HL-60/S4 (cell line): Measurements from ENCODE around the gene CPED1.
"Not testable (repeated sequence)": the region's sequence is repeated elsewhere in the genome, so short reads cannot be mapped to it uniquely, and the experiment has no call there.

Experiments used
- in situ Hi-C: fragments of 300-500 bp; cut with MboI; formaldehyde crosslinking; loops from 2 replicates; pipeline ENCODE4 v1.14.3; 2022; ENCODE audit warnings: low sequenced_read_pairs

Gene CPED1

DNA sequence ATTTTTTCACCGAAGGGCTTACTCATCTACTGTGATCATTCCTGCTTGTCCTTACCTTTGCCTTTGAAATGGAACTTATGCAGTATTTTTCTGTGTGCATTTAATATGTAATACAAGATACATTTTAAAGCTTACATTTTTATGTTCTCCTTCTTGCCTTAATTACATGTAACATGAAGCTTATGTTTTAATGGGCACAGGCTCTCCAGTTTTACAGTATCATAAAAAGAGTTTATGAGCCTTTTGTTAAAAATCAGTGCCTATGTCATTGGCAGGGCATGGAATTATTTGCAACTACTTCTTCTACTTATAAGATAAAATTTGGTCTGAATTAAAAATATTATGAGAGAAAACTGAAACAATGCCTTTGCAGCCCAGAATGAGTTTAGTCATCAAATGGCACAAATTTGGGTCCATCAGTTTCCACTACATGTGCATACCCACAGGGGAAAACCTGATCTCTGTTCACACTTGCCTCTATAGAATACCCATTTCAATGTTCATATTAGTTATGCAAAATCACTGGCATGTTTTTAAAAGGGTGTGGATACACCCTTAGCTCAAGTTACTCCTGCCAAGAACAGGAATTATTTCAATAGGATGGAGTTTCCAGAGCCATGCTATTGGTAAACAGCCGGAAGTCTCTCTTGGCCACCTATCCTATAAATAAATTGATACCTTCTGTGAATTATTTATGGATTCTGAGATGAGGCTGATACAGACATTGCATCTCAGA is 312.3 kb downstream of the CPED1 start:
- in situ Hi-C loops: no loop called here

DNA sequence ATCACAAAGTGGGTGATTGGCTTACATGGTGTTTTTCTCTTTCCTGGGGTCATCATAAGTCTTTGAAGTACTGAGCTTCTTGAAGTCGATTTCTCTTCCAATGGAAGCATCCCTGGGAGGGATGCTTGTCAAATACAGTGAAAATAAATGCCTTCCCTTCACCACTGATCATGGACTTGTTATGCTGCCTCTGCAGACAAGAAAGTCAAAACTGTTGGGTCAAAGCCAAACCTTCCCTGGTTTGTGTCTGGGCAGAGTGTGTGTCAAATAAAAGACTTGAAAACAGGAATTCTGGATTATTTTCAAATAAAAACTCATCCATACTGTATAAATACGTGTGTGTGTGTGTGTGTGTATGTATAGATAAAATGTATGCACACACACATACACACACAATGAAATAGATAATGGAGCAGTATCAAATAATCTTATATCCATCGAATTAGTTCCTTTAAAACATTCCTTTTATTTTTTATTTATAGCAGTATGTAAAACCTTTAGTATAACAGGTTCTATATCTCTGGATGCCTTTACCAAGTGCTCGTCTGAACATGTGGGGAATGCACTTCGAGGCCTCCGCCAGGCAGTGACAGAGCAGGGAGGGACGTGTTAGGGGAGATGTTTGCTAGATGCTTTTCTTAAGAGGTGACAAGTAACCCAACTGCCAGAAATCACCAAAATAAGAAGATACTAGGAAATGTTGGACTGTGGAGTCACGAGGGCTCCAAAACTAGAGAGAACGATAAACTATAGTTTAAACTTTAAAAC is 313.1 kb downstream of the CPED1 start:
- in situ Hi-C loops: no loop called here

DNA sequence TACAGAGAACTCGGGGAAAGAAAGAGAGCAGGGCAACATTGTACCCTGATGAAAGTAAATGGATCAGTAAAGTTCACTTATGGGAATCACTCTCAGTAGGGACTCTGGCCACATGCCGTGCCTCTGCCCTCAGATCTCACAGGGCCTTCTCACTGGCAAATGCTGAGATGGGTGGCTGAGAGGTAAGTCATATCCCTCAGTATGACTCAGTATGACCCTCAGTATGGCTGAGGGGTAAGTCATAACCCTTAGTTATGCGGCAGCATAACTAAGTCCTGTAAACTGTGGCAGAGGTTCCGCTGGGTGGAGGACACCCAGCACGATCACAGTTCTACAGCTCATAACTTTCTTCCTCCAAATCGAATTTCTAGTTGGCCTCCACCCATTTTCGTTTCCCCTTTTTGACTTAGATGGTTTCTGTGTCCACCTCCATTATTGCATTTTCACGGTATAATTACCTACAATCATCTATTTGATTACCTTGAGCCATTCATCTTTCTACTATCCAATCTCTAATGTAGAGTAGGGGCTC is 313.8 kb downstream of the CPED1 start:
- in situ Hi-C loops: no loop called here

DNA sequence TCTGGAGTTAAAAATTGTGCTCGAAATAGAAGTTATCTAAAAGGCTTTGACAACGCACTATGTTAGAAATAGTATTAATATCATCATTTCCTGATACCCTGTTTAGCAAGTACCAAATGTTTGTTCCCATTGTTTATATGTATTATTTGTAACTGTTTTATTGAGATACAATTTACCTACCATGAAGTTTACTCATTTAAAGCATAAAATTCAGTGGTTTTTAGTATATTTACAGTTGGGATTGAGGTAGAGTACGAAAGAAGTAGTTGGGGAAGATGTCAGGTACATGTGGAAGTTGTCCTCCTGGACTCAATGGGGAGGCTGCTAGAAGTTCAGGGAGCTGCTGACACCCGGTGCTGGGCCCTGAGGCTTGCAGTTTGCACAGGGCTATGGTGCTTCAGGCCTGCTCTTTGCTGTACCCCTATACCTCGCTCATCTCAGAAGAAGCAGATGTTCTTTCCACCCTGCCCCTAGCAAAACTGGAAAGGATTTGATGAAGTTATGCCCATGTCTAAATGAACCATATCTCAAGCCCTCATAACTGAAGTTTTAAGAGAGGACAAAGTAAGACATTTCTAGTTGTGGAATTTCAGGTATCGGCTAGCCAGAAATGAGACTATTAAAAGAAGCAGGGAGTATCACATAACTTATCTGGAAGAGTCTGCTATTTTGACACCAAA is 315.1 kb downstream of the CPED1 start:
- in situ Hi-C loops: no loop called here

DNA sequence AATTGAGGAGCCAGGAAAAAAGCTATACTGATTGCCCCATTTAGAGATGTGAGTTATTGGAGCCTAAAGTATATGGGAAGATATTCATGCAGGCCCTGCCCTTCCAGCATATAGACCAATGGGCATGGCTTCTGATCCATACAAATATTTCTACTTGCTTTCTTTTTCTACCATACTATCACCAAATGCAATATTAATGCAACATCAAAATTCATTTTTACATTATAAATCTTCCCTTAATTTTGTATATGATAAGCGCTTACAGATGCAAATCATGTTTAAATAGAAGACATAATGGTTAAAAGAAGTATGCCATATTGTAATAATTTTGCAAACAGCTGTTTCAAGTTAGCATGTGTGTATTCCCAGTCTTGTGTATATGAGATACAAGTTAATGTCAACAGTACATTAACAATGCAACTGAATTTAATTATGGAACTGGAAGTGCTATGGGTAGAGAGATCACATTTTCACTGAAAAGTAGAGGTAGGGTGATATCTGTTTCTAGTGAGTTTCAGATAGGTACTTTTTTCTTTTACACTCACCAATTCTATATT is 315.7 kb downstream of the CPED1 start:
- in situ Hi-C loops: no loop called here

DNA sequence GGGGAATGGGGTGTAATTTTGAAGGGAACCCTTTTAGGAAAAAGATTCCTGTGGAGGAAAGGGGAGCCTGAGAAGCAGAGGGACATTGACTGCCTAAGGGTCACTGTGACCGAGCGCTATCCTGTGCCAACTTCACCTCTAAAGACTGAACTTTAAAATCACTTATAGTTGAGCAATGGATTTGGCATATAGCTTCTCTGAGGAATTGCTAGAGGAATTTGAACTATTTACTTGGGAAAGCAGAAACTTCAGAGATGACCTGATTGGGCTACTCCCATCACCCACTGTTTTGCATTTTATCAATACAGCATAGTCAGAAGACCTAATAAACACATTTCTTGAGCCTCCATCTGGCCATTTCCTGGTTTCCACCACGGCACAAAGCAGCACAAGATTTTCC is 316.6 kb downstream of the CPED1 start:
- in situ Hi-C loops: no loop called here

DNA sequence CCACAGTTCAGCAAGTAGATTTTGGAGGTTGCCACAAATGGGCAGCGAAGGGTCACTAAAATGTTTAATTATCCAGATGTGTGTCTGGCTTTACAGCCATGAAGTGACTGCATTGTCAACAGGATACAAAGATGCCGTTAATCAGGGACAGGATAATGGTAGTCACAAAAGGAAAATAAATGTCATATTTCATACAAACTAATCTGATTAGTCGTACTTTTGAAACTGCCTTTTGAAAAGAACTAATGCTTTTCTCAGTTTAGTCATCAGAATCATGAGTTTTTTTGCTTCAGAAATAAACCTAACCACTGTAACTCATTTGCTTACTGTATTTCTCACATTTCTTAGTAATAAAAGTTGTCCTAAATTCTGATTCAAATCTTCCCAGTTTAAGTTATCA is 318.1 kb downstream of the CPED1 start:
- in situ Hi-C loops: no loop called here

DNA sequence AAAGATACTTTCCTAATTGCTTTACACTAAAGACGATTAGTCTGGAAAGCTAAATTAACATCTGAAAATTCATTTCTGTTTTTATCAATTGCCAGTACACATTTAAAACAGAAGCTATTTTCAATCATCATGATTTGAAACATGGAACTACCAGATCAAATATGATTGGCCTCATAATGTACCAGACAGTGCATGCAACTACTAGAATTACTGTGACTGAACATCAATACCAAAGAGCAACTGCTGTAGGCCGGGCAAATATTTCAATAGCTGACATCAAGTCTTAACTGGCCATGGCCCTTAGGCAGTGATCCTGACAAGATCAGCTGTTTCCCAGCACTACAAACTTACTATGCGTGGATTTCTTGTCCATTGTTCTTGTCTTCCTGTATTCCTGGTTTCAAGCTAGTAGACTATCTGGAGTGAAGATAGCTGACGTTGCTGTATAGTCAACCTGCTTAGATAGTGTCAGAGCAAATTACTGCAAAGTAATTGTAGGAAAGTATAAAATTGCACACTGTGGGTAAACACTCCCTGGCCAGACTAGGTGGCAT is 318.6 kb downstream of the CPED1 start:
- in situ Hi-C loops: no loop called here

DNA sequence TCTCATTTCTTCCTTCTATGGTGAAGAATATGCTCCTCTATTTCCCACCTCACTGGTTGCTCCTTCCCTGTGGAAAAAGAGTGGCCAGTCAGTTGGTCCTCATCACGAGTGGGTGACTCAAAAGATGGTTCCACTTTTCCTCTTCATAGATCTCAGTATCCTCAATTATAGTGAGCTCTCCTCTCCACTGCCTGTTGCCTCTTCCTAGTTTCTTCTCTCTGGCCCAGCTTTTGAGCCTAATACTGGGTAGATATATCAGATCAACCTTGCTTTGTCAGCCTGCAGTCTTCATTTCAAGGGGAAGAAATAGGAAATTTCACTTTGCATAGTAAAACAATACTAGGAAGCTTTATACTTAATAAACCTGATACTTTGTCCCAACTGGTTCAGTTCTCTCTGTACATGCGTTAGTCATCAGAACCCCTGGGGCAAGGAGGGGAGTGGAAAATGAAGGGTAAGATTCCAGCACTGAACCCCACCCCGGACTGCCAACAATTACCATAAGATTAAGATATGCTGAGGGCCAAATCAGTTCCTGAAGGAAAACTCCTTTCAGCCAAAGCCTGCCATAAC is 324.8 kb downstream of the CPED1 start:
- in situ Hi-C loops: no loop called here

DNA sequence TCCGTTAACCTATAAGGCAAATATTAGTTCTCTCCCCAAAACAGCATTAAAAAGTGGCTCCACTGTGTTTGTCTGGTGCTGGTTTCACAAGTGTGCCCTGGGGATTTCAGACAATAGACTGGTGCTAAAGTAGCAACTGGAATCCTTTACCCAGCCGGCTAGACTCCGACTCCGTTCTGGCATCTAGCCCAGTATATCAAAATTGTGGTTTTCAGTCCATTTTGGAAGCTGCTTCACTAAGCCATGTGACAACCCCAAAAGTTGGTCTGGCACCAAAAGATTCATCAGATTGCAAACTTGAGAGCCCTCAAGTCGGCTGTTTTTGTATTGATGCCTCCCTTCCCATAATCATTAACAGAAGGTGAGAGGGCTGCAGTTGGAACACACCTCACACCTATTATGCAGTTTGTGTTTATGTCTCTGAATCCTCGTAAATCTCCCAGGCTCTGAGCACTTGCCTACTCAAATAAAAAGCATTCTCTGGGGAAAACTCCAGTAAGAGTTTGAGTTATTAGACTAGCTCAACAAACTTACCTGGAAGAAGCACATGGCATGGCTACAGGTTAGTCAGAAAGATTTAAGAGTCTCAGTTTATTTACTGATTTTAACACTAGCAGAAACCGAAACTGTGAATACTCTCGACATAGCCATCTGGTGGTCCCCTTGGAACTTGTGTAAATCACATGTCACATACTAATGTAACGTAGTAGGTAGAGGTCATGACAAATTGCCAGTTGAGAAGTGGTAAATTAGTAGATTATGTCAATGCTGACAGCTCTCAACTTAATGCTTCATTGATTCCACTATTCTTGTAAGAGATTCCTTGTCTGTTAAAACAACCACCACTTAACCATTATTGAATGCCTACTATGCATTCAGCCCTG is 325.5 kb downstream of the CPED1 start:
- in situ Hi-C loops: no loop called here

DNA sequence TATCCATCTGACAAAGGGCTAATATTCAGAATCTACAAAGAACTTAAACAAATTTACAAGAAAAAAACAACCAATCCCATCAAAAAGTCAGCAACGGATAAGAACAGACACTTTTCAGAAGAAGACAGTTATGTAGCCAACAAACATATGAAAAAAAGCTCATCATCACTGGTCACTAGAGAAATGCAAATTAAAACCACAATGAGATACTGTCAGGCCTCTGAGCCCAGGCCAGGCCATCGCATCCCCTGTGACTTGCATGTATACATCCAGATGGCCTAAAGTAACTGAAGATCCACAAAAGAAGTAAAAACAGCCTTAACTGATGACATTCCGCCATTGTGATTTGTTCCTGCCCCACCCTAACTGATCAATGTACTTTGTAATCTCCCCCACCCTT is 326.7 kb downstream of the CPED1 start:
- in situ Hi-C loops: not testable (repeated sequence)

DNA sequence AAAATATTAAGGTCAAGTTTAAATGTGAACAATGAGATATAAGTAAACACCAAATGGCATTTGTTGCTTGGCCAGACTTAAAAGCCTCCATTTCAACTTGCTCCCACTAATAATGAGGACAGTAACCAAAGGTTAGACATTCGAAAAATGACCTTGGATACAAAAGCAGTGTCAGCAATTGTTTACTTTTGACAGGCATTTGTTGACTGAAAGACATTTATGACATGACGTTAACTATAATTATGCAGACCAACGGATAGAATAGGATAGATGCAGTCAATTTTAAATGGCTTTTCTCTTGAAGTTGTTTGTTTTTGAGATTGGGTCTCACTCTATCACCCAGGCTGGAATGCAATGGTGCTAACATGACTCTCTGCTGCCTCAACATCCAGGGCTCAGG is 333.9 kb downstream of the CPED1 start:
- in situ Hi-C loops: no loop called here

DNA sequence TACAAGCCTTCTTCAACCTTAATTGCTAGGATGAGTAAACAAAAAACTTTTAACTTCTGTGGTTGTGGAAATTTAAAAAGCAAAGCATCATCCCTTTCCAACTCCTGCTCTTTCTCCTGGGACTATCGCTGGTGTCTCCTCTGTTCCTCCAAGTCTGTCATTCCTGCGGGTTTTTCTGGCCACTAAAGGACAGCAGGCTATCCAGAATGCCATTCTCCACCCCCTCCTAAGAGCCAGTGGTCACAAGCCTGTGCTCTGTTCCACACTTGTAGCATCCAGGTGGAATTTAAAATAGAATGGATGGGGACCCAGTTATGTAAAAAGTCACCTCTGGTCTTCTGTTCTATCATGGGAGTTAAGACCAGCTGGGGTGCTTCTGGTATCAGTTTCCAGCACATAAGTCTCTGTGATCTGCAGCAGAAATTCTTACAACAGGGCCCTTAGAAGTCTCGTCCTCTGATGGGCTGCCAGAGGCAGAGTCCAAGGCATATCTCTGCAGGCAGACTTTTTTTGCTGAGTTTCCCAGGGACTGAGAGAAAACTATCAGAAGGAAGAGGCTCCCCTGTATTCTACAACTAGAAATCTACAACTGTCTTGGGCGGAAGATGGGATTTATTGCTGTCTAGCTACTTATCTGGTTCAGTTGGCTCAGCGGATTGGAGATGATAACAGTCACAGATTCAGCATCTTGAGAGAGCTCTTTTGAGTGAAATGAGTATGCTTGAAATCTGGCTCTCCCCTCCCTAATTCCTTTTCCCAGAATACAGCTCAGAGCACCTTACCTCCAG is 335.2 kb downstream of the CPED1 start:
- in situ Hi-C loops: no loop called here

DNA sequence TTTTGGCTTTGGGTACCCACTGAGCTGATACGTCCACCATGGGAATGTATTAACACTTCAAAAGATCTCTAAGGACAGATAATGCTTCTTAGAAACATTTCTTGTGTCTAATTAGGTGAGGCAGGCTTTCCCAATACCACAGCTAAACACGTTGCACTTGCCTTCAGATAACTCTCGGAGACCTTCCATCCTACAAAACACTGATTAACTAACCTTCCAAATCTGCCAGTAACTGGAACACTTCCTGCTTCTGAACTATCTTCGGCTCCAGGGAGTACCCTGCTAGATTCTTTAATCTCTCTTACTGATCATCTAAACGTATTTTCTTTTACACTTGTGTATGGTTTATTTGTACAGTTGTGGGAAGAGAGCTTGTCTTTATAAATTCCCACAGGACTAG is 339.2 kb downstream of the CPED1 start:
- in situ Hi-C loops: no loop called here

DNA sequence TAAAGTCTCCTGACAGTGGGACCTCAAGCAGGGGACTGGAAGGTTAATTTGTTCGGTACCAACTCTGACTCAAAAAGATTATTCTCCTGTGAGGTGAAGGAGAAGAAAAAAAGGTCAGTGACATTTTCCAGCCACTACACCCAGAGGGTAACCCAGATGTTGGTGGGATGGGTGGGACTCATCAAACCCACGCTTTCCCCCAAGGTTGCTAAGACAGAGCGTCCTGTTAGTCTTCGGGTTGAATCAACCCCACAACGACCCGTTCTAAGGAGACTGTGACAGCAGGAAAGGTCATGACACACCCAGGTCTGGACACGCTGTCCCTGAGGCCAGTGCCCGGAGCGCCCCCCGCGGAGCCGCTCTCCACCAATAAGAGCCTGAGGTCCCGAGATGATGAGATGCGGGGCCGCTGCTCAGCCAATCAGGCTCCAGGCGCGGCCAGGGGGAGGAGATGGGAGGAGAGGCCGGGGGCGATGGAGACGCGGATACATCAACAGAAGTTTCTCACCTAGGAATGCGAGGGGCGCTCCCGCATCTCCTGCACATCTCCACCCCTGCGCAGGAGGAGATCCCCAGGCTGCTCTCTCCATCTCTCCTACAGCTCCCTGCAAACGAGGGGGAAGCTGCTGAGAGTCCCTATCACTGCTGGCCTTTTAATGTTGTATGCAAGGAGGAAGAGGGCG is 340.1 kb downstream of the CPED1 start, which contains the start of gene WNT16:
TSS of gene WNT16 (plus strand) at position 493 of the 683 bp plus-strand sequence. CDS start 293 bp downstream, outside the sequence.
- in situ Hi-C loops: no loop called here

DNA sequence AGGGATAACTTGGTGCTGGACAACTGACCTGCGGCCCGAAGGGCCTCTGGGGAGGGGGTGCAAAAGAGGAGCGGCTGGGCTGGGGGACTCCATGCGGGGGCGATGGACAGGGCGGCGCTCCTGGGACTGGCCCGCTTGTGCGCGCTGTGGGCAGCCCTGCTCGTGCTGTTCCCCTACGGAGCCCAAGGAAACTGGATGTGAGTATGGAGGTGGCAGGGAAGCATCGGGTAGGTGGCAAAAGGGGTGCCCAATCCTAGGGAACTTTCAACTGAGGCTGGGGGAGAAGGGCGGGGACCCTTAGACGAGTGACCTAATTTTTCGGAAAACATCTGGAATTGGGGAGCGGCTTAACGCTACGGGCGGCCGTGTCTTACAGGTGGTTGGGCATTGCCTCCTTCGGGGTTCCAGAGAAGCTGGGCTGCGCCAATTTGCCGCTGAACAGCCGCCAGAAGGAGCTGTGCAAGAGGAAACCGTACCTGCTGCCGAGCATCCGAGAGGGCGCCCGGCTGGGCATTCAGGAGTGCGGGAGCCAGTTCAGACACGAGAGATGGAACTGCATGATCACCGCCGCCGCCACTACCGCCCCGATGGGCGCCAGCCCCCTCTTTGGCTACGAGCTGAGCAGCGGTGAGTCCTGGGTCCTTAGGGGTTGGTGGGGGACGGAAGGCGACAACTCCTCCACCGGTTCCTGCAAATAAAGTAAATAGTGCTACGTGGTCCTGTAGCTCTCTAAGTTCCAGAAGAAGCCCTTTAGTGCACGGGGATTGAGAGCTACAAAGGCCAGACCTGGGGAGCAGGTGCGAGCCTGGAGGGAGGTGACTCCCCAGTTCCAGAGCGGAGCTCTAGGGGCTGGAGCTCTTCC is 340.9 kb downstream of the CPED1 start:
- in situ Hi-C loops: no loop called here
